ENCODE measurements around the gene ERICH6B. TPM values are rescaled to one million over a fixed set of nuclear protein-coding genes. Genes with fewer than 3 reads are reported as not detected.

Gene ERICH6B
- total RNA-seq, 4 donors from 2014 or later, result not detected

DNA sequence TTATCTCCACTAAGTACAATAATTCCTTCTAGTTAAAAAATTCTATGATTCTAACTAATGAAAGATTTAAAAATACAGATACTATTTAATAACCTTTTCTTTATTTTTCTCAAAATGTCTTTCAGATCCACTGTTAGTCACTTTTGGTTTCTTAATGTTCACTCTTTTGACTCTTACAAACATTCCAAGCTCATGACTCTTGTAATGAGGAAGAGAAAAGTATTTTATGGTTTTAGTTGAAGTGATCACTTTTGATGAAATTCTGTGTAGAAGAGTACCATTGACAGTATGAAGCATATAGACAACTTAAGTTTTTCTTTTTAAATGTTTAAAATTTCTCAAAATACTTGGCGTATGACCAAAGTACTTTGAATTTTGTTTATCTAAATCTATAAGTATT is 123.0 kb downstream of the ERICH6B start:
- Histone ChIP-seq H3K36me3 (no peaks in the 10 kb centered on the region), H3K4me1 (no peaks in the 10 kb centered on the region), H3K9me3 (no peaks in the 10 kb centered on the region), H3K27me3 (no peaks in the 10 kb centered on the region), H3K4me3 (no peak overlapping the region), H3K27ac (no peak overlapping the region)
- no peak for TF ChIP-seq POLR2A (IDR thresholded peaks at IDR 0.05)
- TF ChIP-seq, protein P1, sequence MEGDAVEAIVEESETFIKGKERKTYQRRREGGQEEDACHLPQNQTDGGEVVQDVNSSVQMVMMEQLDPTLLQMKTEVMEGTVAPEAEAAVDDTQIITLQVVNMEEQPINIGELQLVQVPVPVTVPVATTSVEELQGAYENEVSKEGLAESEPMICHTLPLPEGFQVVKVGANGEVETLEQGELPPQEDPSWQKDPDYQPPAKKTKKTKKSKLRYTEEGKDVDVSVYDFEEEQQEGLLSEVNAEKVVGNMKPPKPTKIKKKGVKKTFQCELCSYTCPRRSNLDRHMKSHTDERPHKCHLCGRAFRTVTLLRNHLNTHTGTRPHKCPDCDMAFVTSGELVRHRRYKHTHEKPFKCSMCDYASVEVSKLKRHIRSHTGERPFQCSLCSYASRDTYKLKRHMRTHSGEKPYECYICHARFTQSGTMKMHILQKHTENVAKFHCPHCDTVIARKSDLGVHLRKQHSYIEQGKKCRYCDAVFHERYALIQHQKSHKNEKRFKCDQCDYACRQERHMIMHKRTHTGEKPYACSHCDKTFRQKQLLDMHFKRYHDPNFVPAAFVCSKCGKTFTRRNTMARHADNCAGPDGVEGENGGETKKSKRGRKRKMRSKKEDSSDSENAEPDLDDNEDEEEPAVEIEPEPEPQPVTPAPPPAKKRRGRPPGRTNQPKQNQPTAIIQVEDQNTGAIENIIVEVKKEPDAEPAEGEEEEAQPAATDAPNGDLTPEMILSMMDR (IDR thresholded peaks at IDR 0.05), result no peak
- intact Hi-C loops (cut with DNase I; ENCODE audit: low total_unique reads), result no loop called here
- DNase-seq, result no peak

Small RNA genes within 50 kb of the gene (small RNA-seq; reads per million reads assigned to genes)
- not detected for gene RNA5SP27
- gene TIMM9P3, result not detected

Other genes with a start within 250 kb of the ERICH6B start
- gene SLC25A30, start 197.4 kb downstream of the ERICH6B start, total RNA-seq, result 10 to 100 TPM in 3 of 4 donors, 1 to 10 TPM in 1; 8.2 to 30.5 (median 22.2) TPM
- gene COG3, start 150.8 kb downstream of the ERICH6B start, total RNA-seq, result 10 to 100 TPM; 26.2 to 57.4 (median 36.5) TPM
- gene CBY2, start 86.6 kb upstream of the ERICH6B start, total RNA-seq, result not detected
- 1 to 10 TPM in 1 of 4 donors, under 1 TPM in 3; under 0.01 to 4.6 (median 0.09) TPM for gene SIAH3, start 236.0 kb upstream of the ERICH6B start, total RNA-seq

All from uterus (tissue), 4 donors.